Adipose tissue (tissue), 3 donors: ENCODE measurements around the gene TRABD2A. TPM values are rescaled to one million over a fixed set of nuclear protein-coding genes. Genes with fewer than 3 reads are reported as not detected.
"Not testable (repeated sequence)": the region's sequence is repeated elsewhere in the genome, so short reads cannot be mapped to it uniquely, and the experiment has no call there.

Source experiments
- H3K27ac ChIP-seq: one replicate; pipeline ENCODE4 v1.5.1; 2013; ENCODE audit warnings: low read depth, low read length
- WGBS, 3 donors: extraction: QIAGEN DNeasy Blood & Tissue Kit; methylation state at CpG; one replicate each; pipeline ENCODE4 v1.1.7; 2013; 5-methylcytosine and 5-hydroxymethylcytosine counted together
- polyA plus RNA-seq, 3 donors: library from polyadenylated mRNA; stranded (reverse); fragments of 200-250 nt; gene quantifications; one replicate each; pipeline ENCODE4 v1.2.3, GENCODE V29; 2013
- donor health status: healthy with polysubstance abuse.
- donor health status: Bipolar disorder and iron deficiency.
- donor health status: healthy.

TRABD2A gene
- polyA plus RNA-seq, 3 donors, result 0.78 to 2.8 (median 1.1) TPM

DNA sequence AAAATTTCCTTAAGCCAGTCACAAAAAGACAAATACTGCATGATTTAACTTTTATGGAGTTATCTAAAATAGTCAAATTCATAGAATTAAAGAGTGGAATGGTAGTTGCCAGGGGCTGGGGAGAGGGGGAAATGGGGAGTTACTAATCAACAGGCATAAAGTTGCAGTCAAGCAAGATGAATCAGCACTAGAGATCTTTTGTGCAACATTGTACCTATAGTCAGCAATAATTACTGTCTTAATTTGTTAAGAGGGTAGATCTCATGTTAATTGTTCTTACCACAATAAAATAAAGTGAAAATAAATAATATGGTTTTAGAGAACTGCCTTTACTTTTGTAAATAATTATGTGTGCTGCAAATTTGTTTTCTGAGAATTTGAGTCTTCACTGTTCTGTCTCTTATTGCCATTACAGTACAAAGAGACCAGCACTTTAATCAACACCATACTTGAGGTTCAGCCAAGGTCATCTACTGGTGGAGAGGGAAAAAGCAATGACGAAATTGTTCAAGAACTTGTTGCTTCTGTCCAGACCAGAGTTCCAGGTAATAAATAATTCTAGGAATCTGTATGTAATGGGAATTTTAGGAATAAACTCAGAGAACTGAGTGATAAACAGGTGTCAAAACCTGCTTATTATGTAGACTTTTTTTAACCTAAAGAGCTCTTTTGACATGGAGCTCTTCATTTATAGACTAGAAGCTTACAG, 75.5 kb downstream of the TRABD2A start:
- H3K27ac ChIP-seq, result no peak overlapping the region
- WGBS, 3 donors, result 45 to 63% (median 59%) methylated on average over 1 of the region's 1 CpG

DNA sequence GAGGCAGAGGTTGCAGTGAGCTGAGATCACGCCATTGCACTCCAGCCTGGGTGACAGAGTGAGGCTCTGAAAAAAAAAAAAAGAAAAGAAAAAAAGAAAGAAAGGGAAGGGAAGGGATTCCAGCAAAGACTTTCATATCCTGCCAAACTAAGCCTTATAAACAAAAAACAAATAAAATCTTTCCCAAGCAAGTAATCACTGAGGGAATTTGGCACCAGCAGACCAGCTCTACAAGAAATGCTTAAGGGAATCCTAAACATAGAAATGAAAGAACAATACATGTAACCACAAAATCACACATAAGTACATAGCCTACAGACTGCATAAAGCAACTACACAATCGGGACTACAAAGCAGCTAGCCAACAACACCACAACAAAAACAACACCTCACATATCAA, 79.1 kb downstream of the TRABD2A start:
- H3K27ac ChIP-seq, result no peak overlapping the region
- WGBS, 3 donors, result 83 to 93% (median 87%) methylated on average over 2 of the region's 2 CpGs

DNA sequence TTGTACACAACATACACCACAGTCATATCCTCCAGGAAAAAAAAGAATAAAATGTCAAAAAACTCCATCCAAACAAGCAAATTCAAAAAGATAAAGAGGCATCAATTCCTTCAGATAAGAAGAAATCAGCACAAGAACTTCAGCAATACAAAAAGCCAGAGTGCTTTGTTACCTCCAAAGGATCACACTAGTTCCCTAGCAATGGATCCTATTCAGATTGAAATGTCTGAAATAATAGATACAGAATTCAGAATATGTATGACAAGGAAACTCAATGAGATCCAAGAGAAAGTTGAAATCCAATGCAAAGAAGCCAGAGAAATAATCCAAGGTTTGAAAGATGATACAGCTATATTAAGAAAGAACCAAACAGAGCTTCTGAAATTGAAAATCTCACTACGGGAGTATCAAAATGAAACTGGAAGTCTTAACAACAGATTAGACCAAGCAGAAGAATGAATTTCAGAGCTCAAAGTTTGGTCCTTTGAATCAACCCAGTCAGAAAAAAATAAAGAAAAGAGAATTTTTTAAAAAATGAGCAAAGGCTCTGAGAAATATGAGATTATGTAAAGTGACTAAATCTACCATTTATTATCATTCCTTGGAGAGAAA, 80.6 kb downstream of the TRABD2A start:
- 65 to 84% (median 74%) methylated on average over 1 of the region's 1 CpG for whole genome bisulfite sequencing, 3 donors
- no peak overlapping the region for H3K27ac ChIP-seq

DNA sequence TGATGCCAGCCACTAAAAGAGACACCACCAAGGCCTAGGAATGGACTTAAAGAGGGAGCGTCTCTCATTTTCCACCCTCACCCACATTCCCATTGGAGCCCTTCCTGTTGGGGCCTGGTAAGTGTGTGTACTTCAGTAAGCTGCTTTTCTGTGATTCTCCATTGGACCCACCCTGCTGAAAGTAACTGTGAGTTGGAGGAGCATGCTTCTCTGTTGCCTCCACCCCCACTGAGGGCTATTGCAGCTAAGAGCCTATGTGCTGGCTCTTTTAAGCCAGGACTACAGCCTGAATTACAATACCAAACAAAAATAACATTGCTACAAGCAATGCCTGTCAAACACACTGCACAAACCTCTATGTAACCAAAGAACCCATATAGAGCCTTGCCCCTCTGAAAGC, 81.1 kb downstream of the TRABD2A start:
- H3K27ac ChIP-seq, result no peak overlapping the region
- WGBS, 3 donors, result 100% methylated on average over 1 of the region's 1 CpG

DNA sequence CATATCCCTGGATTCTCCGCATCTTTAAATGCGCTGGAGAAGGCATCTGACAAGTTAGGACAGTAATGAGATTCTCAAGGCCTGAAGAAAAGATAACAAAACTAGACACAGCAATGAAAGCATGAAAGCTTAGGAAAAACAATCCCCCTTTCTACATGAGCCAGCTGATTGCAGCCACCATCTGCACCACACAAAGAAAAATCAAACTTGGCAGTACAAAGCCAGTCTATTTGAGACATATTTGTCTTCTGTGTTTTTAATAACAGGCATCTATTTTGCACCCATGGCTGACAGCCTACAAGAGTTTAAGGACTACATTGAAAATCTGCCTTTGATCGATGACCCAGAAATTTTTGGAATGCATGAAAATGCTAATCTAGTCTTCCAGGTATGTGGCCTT, 83.6 kb downstream of the TRABD2A start:
- no peak overlapping the region for H3K27ac ChIP-seq
- WGBS, 3 donors, result 93 to 94% (median 93%) methylated on average over 3 of the region's 3 CpGs

DNA sequence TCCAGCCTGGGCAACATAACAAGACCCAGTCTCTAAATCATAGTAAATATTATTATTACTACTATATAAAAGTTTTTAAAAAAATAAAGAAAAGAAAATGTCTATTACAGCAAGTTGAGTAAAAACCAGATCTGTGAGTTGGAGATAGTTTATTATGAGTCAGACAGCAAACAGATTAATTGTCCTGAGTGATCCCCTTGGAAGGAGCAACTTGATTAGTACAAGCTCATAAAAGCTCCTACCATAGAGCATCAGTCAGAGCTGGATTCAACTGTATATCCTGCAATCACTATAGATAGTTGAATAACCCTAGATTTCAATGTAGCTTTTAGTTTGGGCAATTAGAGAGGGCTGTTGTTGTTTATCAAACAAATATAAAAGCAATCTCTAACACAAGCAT, 84.1 kb downstream of the TRABD2A start:
- no peak overlapping the region for H3K27ac ChIP-seq

DNA sequence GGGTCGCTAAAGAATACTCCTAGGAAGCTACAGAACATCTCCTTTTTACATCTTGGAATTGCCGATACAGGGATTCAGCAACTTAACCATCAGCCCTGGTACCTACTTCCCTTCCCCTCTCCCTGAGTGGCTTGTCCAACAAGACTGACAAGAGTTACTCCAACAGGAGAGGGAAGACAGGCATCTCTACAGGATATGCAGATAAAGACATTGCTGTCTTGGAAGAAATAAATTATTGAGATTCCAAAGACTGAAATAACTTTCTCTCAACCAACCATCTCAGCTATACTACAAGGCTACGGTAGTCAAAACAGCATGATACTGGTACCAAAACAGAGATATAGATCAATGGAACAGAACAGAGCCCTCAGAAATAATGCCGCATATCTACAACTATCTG, 87.2 kb downstream of the TRABD2A start:
- WGBS, 3 donors, result 82 to 88% (median 82%) methylated on average over 3 to 4 of the region's 4 CpGs
- no peak overlapping the region for H3K27ac ChIP-seq

DNA sequence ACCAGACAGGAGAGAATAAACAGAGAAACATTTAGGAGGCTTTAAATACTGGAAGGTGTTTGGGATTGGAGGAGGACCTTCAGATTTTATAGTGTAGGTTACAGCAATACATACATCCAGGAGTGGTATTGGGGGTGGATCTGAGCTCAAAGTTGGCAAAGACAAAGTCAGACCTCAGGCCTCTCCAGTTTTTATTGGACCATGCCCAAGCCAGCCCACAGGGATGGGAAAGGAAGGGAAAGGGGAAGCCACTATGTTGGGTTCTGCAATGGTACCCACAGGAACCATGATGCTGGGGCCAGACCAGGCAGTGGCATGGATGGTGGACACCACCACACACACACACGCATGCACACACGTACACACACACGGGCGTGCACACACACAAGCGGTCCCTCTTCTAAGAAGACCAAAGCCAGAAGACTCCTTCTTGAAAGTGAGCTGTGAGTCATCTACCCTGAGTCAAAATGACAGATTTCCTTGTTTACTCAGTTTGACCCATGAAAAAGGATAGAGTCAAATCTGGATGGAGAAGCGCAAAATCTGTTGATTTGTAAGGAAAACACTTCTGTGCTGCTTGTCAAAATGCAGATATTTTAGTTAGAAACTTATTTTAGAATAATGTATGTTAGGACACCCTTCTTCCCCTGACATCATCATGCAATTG, 87.9 kb downstream of the TRABD2A start:
- WGBS, 3 donors, result 95 to 98% (median 95%) methylated on average over 6 of the region's 6 CpGs
- H3K27ac ChIP-seq, result no peak overlapping the region

DNA sequence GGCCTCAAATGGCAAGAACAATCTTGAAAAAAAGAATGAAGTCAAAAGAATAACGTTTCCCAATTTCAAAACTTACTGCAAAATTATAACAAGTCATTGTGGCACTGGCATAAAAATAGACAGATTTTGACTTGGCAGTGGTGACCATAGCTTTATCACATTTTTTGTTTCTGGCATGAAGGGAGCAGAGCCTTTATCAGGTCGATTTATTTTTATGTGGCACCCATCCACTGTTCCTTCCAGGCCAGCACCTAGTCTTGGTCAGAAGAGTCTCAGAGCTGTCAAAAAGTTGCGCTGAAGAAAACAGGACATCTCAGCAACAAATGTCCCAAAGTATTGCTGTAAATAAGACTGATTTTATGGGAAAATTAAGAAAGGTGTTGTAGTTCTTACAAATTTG, 92.4 kb downstream of the TRABD2A start:
- 72 to 82% (median 77%) methylated on average over 3 of the region's 3 CpGs for WGBS, 3 donors
- no peak overlapping the region for H3K27ac ChIP-seq

DNA sequence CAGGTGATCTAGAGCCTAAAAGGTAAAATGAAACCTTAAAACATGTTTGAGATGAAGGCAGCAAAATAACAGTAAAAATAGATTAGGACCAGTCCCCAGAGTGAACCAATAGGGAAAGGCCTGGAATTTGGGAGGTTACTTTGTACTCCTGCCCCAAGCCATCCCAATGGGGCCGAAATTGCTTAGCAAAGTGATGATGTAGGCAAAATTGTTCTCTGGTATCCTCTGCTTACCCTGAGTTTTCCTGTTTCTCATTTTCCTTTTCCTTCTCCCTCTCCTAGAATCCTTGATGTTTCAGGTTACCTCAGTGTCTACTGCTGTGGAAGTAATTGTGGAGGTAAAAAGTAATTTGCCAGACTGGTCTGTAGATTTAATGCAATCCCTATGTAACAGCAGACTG, 92.9 kb downstream of the TRABD2A start:
- no peak overlapping the region for H3K27ac ChIP-seq
- 38 to 95% (median 44%) methylated on average over 1 of the region's 1 CpG for WGBS, 3 donors

DNA sequence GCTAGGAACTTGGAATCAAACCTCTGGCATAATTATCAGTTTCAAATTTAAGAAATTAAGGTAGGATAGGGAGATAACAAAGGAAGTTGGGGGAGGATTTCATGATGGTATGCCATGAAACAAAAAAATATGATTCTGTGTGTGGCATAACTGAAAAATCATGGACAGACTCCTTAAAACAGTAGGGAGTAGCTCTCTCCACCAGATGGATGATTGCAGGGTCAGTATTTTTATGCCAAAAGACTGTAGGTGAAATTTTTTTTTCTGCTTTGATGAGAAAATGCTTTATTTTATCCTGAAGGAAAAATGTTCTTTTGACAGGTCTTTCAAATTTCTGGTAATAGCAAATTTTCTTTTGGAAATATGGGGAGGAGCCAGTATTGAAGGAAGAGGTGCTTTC, 94.3 kb downstream of the TRABD2A start:
- H3K27ac ChIP-seq, result no peak overlapping the region

DNA sequence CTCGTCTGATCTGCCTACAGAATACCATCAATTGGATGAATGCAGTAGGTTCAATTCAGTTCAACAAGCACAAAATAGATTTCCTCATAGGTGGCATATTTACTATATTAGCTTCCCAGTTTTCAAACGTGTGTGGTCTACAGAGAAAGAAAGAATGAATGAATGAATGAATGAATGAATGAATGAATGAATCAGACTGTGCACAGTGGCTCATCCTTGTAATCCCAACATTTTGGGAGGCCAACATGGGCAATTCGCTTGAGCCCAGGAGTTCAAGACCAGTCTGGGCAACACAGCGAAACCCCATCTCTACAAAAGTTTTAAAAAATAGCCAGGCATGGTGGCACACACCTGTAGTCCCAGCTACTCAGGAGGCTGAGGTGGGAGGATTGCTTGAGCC, 94.9 kb downstream of the TRABD2A start:
- H3K27ac ChIP-seq, result no peak overlapping the region
- WGBS, 3 donors, result 89 to 90% (median 90%) methylated on average over 4 of the region's 4 CpGs

DNA sequence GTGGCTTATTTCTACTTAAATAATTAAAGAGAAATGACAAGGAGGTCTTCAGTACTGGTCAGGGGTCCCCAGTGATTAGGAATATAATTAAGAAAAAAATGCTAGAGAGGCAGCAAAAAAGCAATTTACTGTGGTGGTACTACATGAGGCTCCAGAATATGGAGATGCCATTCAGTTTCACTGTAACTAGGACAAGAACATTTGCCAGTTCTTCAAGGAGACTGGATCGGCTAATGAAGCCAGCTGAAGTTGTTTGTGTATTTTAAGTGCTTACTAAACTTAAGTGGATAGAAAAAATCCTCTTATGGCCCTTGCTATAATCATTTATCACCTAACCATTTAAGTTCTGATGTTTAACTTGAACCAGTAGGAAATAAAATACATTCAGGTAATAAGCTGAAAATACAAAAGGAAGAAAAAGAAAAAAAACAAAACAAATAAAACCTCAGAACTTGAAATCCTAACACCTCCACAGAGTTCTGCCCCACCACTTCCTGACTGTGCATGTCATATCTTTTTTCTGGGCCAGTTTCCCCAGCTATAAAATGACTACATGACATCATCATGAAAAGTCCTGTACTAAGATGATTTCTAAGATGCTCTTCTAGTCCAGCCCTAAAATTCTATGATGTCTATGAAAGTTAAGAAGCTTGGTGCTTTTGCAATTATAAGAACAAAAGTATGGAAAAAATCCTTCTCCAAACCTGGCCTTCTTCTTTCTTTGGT, 98.0 kb downstream of the TRABD2A start:
- H3K27ac ChIP-seq, result no peak overlapping the region
- WGBS, 3 donors, result 66 to 77% (median 76%) methylated on average over 1 of the region's 1 CpG

DNA sequence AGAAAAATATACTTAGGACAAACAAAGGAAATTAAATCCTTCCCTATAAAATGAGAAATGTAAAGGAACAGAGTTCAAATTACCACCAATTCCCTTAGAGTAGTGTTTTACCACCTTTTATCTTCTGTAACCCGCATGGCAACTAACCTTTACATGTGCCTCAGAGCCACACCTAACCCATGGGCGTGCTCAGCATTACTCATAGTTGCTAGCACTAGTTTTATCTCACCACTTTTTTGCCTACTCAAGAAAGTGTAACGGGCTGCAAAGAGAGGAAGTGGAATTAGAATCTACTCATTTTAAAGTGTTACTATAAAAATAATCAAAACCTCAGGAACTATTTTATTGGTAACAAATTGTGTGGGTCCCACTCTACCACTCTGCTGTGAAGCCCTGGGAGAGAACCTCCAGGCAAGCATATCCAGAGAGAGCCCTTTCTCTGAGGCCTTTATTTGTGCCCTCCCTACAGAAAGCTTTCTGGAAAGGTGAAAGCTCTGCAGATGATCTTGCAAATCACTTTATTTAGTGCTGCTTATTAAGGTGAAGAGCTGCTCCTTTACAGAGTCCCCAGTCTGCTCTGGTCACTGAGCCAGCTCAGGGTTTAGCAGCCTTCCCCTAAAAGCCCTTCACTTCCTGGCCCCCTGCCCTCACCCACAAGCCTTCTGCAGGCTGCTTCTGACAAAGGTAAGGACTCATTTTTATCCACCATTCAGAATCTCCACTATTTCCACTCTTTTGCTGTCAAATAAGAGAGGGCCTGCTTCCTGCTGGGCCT, 98.8 kb downstream of the TRABD2A start:
- no peak overlapping the region for H3K27ac ChIP-seq
- WGBS, 3 donors, result 62 to 81% (median 68%) methylated on average over 3 of the region's 3 CpGs

DNA sequence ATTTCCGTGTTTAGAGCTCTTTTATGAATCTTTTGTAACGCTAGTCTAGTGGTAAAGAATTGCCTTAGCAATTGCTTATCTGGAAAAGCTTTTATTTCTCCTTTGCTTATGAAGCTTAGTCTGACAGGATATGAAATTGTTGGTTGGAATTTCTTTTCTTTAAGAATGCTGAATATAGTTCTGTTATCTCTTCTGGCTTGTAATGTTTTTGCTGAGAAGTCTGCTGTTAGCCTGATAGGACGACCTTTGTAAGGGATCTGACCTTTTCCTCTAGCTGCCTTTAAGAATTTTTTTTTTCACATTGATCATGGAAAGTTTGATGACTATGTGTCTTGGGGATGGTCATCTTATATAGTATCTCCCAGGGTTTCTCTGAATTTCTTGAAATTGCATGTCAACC, 101.1 kb downstream of the TRABD2A start:
- whole genome bisulfite sequencing, 3 donors, result 75 to 78% (median 76%) methylated on average over 3 of the region's 3 CpGs
- no peak overlapping the region for H3K27ac ChIP-seq

DNA sequence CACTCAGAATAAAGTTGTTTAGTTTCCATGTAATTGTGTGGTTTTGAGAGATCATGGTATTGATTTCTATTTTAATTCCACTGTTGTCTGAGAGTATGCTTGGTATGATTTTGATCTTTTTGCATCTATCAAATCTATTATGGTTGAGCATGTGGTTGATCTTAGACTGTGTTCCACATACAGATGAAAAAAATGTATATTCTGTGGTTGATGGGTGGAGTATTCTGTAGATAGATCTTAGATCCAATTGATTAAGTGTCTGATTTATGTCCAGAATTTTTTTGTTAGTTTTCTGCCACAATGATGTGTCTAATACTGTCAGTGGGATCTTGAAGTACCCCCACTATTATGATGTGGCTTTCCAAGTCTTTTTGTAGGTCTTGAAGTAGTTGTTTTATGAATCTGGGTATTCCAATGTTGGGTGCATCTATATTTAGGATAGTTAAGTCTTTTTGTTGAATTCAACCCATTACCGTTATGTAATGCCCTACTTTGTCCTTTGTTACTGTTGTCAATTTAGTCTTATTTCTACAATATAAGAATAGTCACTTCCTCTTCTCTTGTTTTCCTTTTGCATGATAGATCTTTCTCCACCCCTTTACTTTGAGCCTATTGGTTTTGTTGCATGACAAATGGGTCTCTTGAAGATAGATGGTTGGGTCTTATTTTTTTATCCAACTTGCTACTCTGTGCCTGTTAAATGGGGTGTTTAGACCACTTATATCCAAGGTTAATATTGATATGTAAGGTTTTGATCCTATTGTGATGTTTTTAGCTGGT, 101.8 kb downstream of the TRABD2A start:
- WGBS, 3 donors, result 83 to 89% (median 88%) methylated on average over 1 of the region's 1 CpG
- no peak overlapping the region for H3K27ac ChIP-seq

DNA sequence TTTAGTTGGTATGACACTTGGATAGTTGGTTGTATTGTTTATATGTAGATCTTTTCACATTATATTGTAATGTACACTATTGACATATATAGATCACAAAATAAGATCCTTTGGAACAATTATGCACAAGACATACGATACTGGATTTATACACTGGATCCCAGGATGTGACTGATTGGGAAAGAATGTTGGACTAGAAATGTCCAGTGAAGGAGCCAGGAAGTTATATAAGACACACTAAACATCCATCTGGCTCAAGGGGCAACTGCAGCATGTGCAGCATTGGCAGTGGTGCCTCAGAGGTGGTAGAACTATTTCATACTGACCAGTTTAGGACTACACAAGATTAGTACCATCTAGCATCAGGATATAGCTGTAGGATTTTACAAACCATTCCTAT, 104.9 kb downstream of the TRABD2A start:
- WGBS, 3 donors, result 71 to 97% (median 84%) methylated on average over 1 of the region's 1 CpG
- no peak overlapping the region for H3K27ac ChIP-seq

DNA sequence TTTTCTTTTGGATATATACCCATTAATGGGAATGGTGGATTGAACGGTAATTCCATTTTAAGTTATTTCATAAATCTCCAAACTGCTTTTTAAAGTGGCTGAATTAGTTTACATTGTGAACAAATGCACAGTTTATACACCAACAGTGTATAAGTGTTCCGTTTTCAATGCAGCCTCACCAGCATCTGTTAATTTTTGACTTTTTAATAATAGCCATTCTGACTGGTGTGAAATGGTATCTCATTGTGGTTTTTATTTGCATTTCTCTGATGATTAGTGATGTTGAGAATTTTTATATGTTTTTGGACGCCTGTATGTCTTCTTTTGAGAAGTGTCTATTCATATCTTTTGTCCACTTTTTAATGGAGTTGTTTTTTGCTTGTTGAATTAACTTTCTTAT, 107.3 kb downstream of the TRABD2A start:
- WGBS, 3 donors, result 66 to 74% (median 74%) methylated on average over 3 of the region's 3 CpGs
- H3K27ac ChIP-seq, result not testable (repeated sequence)
